Uterus (tissue), 2 donors: ENCODE measurements around the gene MRPS5.

ENCODE experiments used
- POLR2A ChIP-seq, 2 donors: fragments of 450-650 bp; IDR thresholded peaks; one replicate each; pipeline ENCODE4 v1.6.1; 2016; ENCODE audit warnings: antibody characterized with exemption in 2 of 2, mild to moderate bottlenecking in 1 of 2, moderate library complexity in 1 of 2
- TF ChIP-seq, protein P1 (sequence below), 4 experiments: fragments of 200-600 bp in 2 of 4; fragments of 450-650 bp in 2 of 4; sonication (generic) in 2 of 4; IDR thresholded peaks; one replicate each; pipeline ENCODE4 v1.5.1; 2016 to 2019; ENCODE audit warnings: antibody characterized with exemption in 4 of 4, mild to moderate bottlenecking in 2 of 4, moderate library complexity in 1 of 4

DNA sequence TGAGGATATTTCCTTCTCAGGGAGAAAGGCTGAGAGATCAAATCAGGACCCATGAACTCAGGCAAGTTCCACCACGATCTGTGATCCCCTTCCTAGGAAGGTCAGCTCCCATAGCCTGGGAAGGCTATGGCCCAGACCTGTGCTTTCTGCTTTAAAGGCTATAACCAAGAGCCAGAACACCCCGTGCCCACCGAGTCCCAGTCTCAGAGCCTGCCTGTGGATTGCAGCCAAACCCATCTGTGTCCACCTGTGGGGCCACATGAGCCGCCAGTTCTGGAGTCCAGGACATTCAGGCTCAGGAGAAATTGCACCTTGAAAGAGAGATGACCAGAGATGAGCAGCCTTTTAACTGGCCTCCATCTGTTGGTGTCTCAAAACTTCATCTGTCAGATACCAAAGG lies 49.2 kb downstream of the MRPS5 start:
- TF ChIP-seq POLR2A (IDR thresholded peaks at IDR 0.05) = no peak
- TF ChIP-seq, protein P1, sequence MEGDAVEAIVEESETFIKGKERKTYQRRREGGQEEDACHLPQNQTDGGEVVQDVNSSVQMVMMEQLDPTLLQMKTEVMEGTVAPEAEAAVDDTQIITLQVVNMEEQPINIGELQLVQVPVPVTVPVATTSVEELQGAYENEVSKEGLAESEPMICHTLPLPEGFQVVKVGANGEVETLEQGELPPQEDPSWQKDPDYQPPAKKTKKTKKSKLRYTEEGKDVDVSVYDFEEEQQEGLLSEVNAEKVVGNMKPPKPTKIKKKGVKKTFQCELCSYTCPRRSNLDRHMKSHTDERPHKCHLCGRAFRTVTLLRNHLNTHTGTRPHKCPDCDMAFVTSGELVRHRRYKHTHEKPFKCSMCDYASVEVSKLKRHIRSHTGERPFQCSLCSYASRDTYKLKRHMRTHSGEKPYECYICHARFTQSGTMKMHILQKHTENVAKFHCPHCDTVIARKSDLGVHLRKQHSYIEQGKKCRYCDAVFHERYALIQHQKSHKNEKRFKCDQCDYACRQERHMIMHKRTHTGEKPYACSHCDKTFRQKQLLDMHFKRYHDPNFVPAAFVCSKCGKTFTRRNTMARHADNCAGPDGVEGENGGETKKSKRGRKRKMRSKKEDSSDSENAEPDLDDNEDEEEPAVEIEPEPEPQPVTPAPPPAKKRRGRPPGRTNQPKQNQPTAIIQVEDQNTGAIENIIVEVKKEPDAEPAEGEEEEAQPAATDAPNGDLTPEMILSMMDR (IDR thresholded peaks at IDR 0.05) = no peak
